Mucosa of gallbladder (tissue), 1 donor: Measurements from ENCODE around the gene SNCG. TPM values are rescaled to one million over a fixed set of nuclear protein-coding genes. Genes with fewer than 3 reads are reported as not detected.
"Not testable (repeated sequence)": the region's sequence is repeated elsewhere in the genome, so short reads cannot be mapped to it uniquely, and the experiment has no call there.

ENCODE experiments used
- DNase-seq: peaks from one replicate; pipeline ENCODE4 v3.0.0-alpha.2; 2020; ENCODE audit warnings: low spot score
- total RNA-seq: library from RNA; stranded (reverse); gene quantifications from one replicate; pipeline ENCODE4 v1.2.1, GENCODE V29; 2021
- donor health status: DM: no; HTN: no; CAD: no.

Gene SNCG
- total RNA-seq, 1 donor from 2014 or later, result 15.8 TPM

GRCh38 chr10:86974484-86974883 lies 16.1 kb downstream of the SNCG start:
- no peak for DNase-seq

GRCh38 chr10:86976362-86977056 lies 18.1 kb downstream of the SNCG start:
- DNase-seq, result no peak

GRCh38 chr10:86978457-86978856 lies 20.1 kb downstream of the SNCG start:
- DNase-seq, result not testable (repeated sequence)

GRCh38 chr10:86979296-86979818 lies 21.0 kb downstream of the SNCG start:
- no peak for DNase-seq

- no peak for DNase-seq
Observed at GRCh38 chr10:86979977-86980448, 21.6 kb downstream of the SNCG start.

- DNase-seq, result not testable (repeated sequence)
Observed at GRCh38 chr10:86981020-86981419, 22.6 kb downstream of the SNCG start.

GRCh38 chr10:86981716-86982115 lies 23.3 kb downstream of the SNCG start:
- no peak for DNase-seq

- not testable (repeated sequence) for DNase-seq
Observed at GRCh38 chr10:86984498-86984897, 26.1 kb downstream of the SNCG start.

GRCh38 chr10:86988520-86988919 lies 30.1 kb downstream of the SNCG start:
- DNase-seq, result no peak

- DNase-seq, result not testable (repeated sequence)
Observed at GRCh38 chr10:86991362-86991761, 33.0 kb downstream of the SNCG start.

GRCh38 chr10:86992456-86992855 lies 34.1 kb downstream of the SNCG start:
- DNase-seq, result no peak

- no peak for DNase-seq
Observed at GRCh38 chr10:86992929-86993328, 34.5 kb downstream of the SNCG start.

GRCh38 chr10:86999802-87000403 lies 41.5 kb downstream of the SNCG start:
- not testable (repeated sequence) for DNase-seq

GRCh38 chr10:87000491-87000890 lies 42.1 kb downstream of the SNCG start:
- DNase-seq, result no peak

- DNase-seq, result not testable (repeated sequence)
Observed at GRCh38 chr10:87007124-87007523, 48.7 kb downstream of the SNCG start.

- not testable (repeated sequence) for DNase-seq
Observed at GRCh38 chr10:87007674-87008073, 49.3 kb downstream of the SNCG start.

- not testable (repeated sequence) for DNase-seq
Observed at GRCh38 chr10:87008303-87008702, 49.9 kb downstream of the SNCG start.

- DNase-seq, result not testable (repeated sequence)
Observed at GRCh38 chr10:87009134-87009696, 50.8 kb downstream of the SNCG start.
